WTC11 (cell line): ENCODE measurements around the gene TMEM217. TPM values are rescaled to one million over a fixed set of nuclear protein-coding genes. Genes with fewer than 3 reads are reported as not detected.
"Not testable (repeated sequence)": the region's sequence is repeated elsewhere in the genome, so short reads cannot be mapped to it uniquely, and the experiment has no call there.

Experiments used
- ATAC-seq: fragments of 200-7000 bp; cut with Tn5 transposase; 2 replicates; pipeline ENCODE4 v1.10.0; 2021; ENCODE audit warnings: mild to moderate bottlenecking, moderate library complexity
- CTCF ChIA-PET: fragments of 300-600 bp; sonication (Branson Sonifier 250); formaldehyde crosslinking; loops from one replicate; lab custom pipeline; 2021; ENCODE audit warnings: antibody characterized with exemption; lab: Charles Lee
- POLR2A ChIA-PET: fragments of 350-600 bp; sonication (Branson Sonifier 250); formaldehyde crosslinking; loops from one replicate; lab custom pipeline; 2021; ENCODE audit warnings: antibody characterized with exemption; lab: Charles Lee
- DNase-seq: peaks from one replicate; pipeline ENCODE4 v3.0.0; 2021; ENCODE audit warnings: low spot score
- H3K27ac Mint-ChIP-seq: 2 replicates; pipeline ENCODE4 v1.8.0; 2021; ENCODE audit warnings: mixed read lengths
- H3K27me3 Mint-ChIP-seq: 2 replicates; pipeline ENCODE4 v1.8.0; 2021; ENCODE audit warnings: low read depth, mild to moderate bottlenecking, moderate library complexity, mixed read lengths
- H3K36me3 Mint-ChIP-seq: 2 replicates; pipeline ENCODE4 v1.8.0; 2021; ENCODE audit warnings: mixed read lengths
- H3K4me1 Mint-ChIP-seq: 2 replicates; pipeline ENCODE4 v1.8.0; 2022; ENCODE audit warnings: mixed read lengths
- H3K4me3 Mint-ChIP-seq: 2 replicates; pipeline ENCODE4 v1.8.0; 2021; ENCODE audit warnings: mild to moderate bottlenecking, moderate library complexity, mixed read lengths
- H3K9me3 Mint-ChIP-seq: 2 replicates; pipeline ENCODE4 v1.8.0; 2021; ENCODE audit warnings: mixed read lengths
- ATF2 ChIP-seq: sonication (generic); formaldehyde crosslinking; IDR thresholded peaks from 2 replicates; pipeline ENCODE4 v1.8.1; 2022; ENCODE audit warnings: low read depth, missing genetic modification reagents, borderline replicate concordance
- ATF3 ChIP-seq: sonication (generic); formaldehyde crosslinking; conservative IDR thresholded peaks from 2 replicates; pipeline ENCODE4 v1.8.1; 2022; ENCODE audit warnings: mild to moderate bottlenecking, missing genetic modification reagents
- CBFB ChIP-seq: sonication (generic); formaldehyde crosslinking; IDR thresholded peaks from 2 replicates; pipeline ENCODE4 v1.8.1; 2022; ENCODE audit warnings: mild to moderate bottlenecking, low read depth, missing genetic modification reagents
- CTCF ChIP-seq: fragments of 200-600 bp; IDR thresholded peaks from 2 replicates; pipeline ENCODE4 v1.8.0; 2022; ENCODE audit warnings: antibody characterized with exemption
- FOXP4 ChIP-seq: sonication (generic); formaldehyde crosslinking; IDR thresholded peaks from 2 replicates; pipeline ENCODE4 v1.8.0; 2022; ENCODE audit warnings: mild to moderate bottlenecking, missing genetic modification reagents
- GRHL2 ChIP-seq: fragments of 250-450 bp; sonication (Bioruptor Pico); IDR thresholded peaks from 2 replicates; pipeline ENCODE4 v1.8.0; 2022; ENCODE audit warnings: mild to moderate bottlenecking, moderate library complexity; ENCODE audit not compliant: insufficient replicate concordance, severe bottlenecking
- HMGA2 ChIP-seq: fragments of 250-450 bp; sonication (Bioruptor Pico); IDR thresholded peaks from 2 replicates; pipeline ENCODE4 v1.4.0; 2021; ENCODE audit warnings: mild to moderate bottlenecking, moderate library complexity
- MAX ChIP-seq: sonication (generic); formaldehyde crosslinking; IDR thresholded peaks from 2 replicates; pipeline ENCODE4 v1.8.0; 2022; ENCODE audit warnings: mild to moderate bottlenecking, missing genetic modification reagents
- NFATC4 ChIP-seq: fragments of 250-450 bp; sonication (Bioruptor Pico); IDR thresholded peaks from 2 replicates; pipeline ENCODE4 v1.9.0; 2021; ENCODE audit warnings: mild to moderate bottlenecking
- NR1H2 ChIP-seq: sonication (generic); formaldehyde crosslinking; IDR thresholded peaks from 2 replicates; pipeline ENCODE4 v1.9.0; 2021; ENCODE audit warnings: mild to moderate bottlenecking, moderate library complexity, missing genetic modification reagents
- OVOL2 ChIP-seq: fragments of 250-450 bp; sonication (Bioruptor Pico); IDR thresholded peaks from 2 replicates; pipeline ENCODE4 v1.9.0; 2021; ENCODE audit warnings: mild to moderate bottlenecking, borderline replicate concordance
- PRDM15 ChIP-seq: sonication (generic); formaldehyde crosslinking; IDR thresholded peaks from 2 replicates; pipeline ENCODE4 v1.8.0; 2022; ENCODE audit warnings: missing genetic modification reagents
- PREB ChIP-seq: sonication (generic); formaldehyde crosslinking; IDR thresholded peaks from 2 replicates; pipeline ENCODE4 v1.8.1; 2022; ENCODE audit warnings: mild to moderate bottlenecking, missing genetic modification reagents, moderate library complexity, borderline replicate concordance
- USF2 ChIP-seq: sonication (generic); formaldehyde crosslinking; IDR thresholded peaks from 2 replicates; pipeline ENCODE4 v1.8.1; 2023; ENCODE audit warnings: mild to moderate bottlenecking, missing genetic modification reagents, moderate library complexity
- ZNF396 ChIP-seq: fragments of 250-450 bp; sonication (Bioruptor Pico); IDR thresholded peaks from 2 replicates; pipeline ENCODE4 v1.8.0; 2021; ENCODE audit warnings: mild to moderate bottlenecking, moderate library complexity, borderline replicate concordance
- ZNF671 ChIP-seq: fragments of 250-450 bp; sonication (Bioruptor Pico); IDR thresholded peaks from 2 replicates; pipeline ENCODE4 v1.8.0; 2021; ENCODE audit warnings: mild to moderate bottlenecking
- total RNA-seq: library from RNA; stranded (reverse); gene quantifications from 3 replicates; pipeline ENCODE4 v1.2.3, GENCODE V29; 2021

Gene TMEM217
- total RNA-seq, 1 experiment from 2014 or later, result 0.61 TPM

GRCh38 chr6:37196451-37196850, 61.5 kb downstream of the TMEM217 start:
- DNase-seq, H3K4me3 Mint-ChIP-seq, H3K9me3 Mint-ChIP-seq, H3K27ac Mint-ChIP-seq, CTCF ChIA-PET, ATAC-seq, POLR2A ChIA-PET, H3K27me3 Mint-ChIP-seq, H3K4me1 Mint-ChIP-seq, H3K36me3 Mint-ChIP-seq: not testable (repeated sequence)

- H3K27me3 Mint-ChIP-seq, H3K27ac Mint-ChIP-seq, POLR2A ChIA-PET, H3K9me3 Mint-ChIP-seq, H3K4me3 Mint-ChIP-seq, H3K4me1 Mint-ChIP-seq, DNase-seq, ATAC-seq, H3K36me3 Mint-ChIP-seq: not testable (repeated sequence)
- CTCF ChIA-PET, result interaction anchor here (0.7 to 3.0 kb wide), 2 partner anchors 144 to 1354 kb away, joined by 3 to 13 read pairs; no protein-coding TSS in a partner anchor
Measured at GRCh38 chr6:37194886-37195285, 63.1 kb downstream of the TMEM217 start.

- TF ChIP-seq NR1H2 (CRISPR knock-in tag) (no peak), CBFB (CRISPR knock-in tag) (no peak), PRDM15 (no peak), FOXP4 (no peak), USF2 (CRISPR knock-in tag) (no peak), ZNF671 (CRISPR knock-in tag) (no peak), GRHL2 (CRISPR knock-in tag) (no peak)
- TF ChIP-seq, all 79 proteins: peak for 0
- Mint-ChIP-seq H3K27ac (no peak overlapping the region), H3K4me3 (no peak overlapping the region), H3K36me3 (no peaks in the 10 kb centered on the region), H3K4me1 (peaks cover 4% of the 10 kb centered on the region; the same call in 1 of the 2 replicates), H3K9me3 (no peaks in the 10 kb centered on the region), H3K27me3 (no peaks in the 10 kb centered on the region)
- no peak for ATAC-seq
- POLR2A ChIA-PET, result interaction anchor here (0.7 kb wide), 2 partner anchors 256 to 511 kb away, joined by 4 to 5 read pairs; no protein-coding TSS in a partner anchor
- CTCF ChIA-PET, result interaction anchor here (2.0 to 3.0 kb wide), 2 partner anchors 16 to 142 kb away, joined by 7 to 13 read pairs; no protein-coding TSS in a partner anchor
- no peak for DNase-seq
Measured at GRCh38 chr6:37192666-37193065, 65.3 kb downstream of the TMEM217 start.

- DNase-seq, result no peak
- no peak for TF ChIP-seq HMGA2 (CRISPR knock-in tag)
- no peak for TF ChIP-seq ATF2 (CRISPR knock-in tag)
- no peak for TF ChIP-seq ZNF396
- TF ChIP-seq OVOL2 (CRISPR knock-in tag), result no peak
- no peak for TF ChIP-seq MAX
- no peak for TF ChIP-seq ATF3 (CRISPR knock-in tag)
- TF ChIP-seq PREB (CRISPR knock-in tag), result no peak
- no peak for TF ChIP-seq NFATC4 (CRISPR knock-in tag)
- no peak for TF ChIP-seq CTCF
Measured at GRCh38 chr6:37190159-37190535, 67.8 kb downstream of the TMEM217 start.

More at GRCh38 chr6:37190159-37190535, 67.8 kb downstream of the TMEM217 start:
- Mint-ChIP-seq H3K27me3 (no peaks in the 10 kb centered on the region), H3K36me3 (no peaks in the 10 kb centered on the region), H3K4me1 (peaks cover 4% of the 10 kb centered on the region; the same call in 1 of the 2 replicates), H3K4me3 (no peak overlapping the region), H3K27ac (no peak overlapping the region), H3K9me3 (peaks cover 8% of the 10 kb centered on the region)
- ChIA-PET POLR2A (no interaction called here), CTCF (interaction anchor here (0.6 kb wide), 1 partner anchor 134 kb away, joined by 3 read pairs; no protein-coding TSS in a partner anchor)
- ATAC-seq, result no peak
